Measurements from ENCODE around the gene GRB10. TPM values are rescaled to one million over a fixed set of nuclear protein-coding genes. Genes with fewer than 3 reads are reported as not detected.

Gene GRB10
- total and polyA plus RNA-seq, 4 donors, result 10.7 to 53.1 (median 17.5) TPM

GRCh38 chr7:50621973-50622490 lies 160.7 kb downstream of the GRB10 start (continued):
- TF ChIP-seq TAF1 (conservative IDR thresholded peaks at IDR 0.05) (no peak), SP1 (IDR thresholded peaks at IDR 0.05) (no peak)

GRCh38 chr7:50621206-50621605 lies 161.5 kb downstream of the GRB10 start:
- DNase-seq (ENCODE audit: low spot score), result no peak
- Histone ChIP-seq H3K4me1 (ENCODE audit: control insufficient read depth in 4 of 4, insufficient read depth in 4 of 4, low read length in 3 of 4) (peaks cover 7 to 27% (median 12%) of the 10 kb centered on the region in 4 donors), H3K27me3 (ENCODE audit: control insufficient read depth in 4 of 4, insufficient read depth in 4 of 4, low read length in 3 of 4) (no peaks in the 10 kb centered on the region), H3K4me3 (ENCODE audit: low read depth in 1 of 3, low read length in 3 of 3) (no peak overlapping the region), H3K9ac (ENCODE audit: low read depth in 1 of 2, low read length in 2 of 2) (no peak overlapping the region), H3K27ac (ENCODE audit: low read depth in 1 of 2, low read length in 2 of 2) (no peak overlapping the region), H3K9me3 (ENCODE audit: control insufficient read depth in 4 of 4, low read length in 3 of 4) (no peaks in the 10 kb centered on the region), H3K36me3 (ENCODE audit: control insufficient read depth in 4 of 4, insufficient read depth in 3 of 4, low read depth in 1 of 4, low read length in 3 of 4) (peaks cover 2 to 9% (median 4%) of the 10 kb centered on the region in 4 donors)
- TF ChIP-seq RAD21 (IDR thresholded peaks at IDR 0.05), result no peak
- TF ChIP-seq GABPA (IDR thresholded peaks at IDR 0.05 in 1 of 2, conservative IDR thresholded peaks at IDR 0.05 in 1 of 2), result no peak
- no peak for TF ChIP-seq TAF1 (conservative IDR thresholded peaks at IDR 0.05)
- no peak for TF ChIP-seq ATF3 (IDR thresholded peaks at IDR 0.05)
- TF ChIP-seq FOXA2 (IDR thresholded peaks at IDR 0.05), result no peak
- TF ChIP-seq SP1 (IDR thresholded peaks at IDR 0.05), result no peak
- TF ChIP-seq HNF4G (IDR thresholded peaks at IDR 0.05), result no peak
- 83% methylated on average over 8 of the region's 8 CpGs for WGBS

- Histone ChIP-seq H3K9me3 (ENCODE audit: control insufficient read depth in 4 of 4, low read length in 3 of 4) (no peaks in the 10 kb centered on the region), H3K4me3 (ENCODE audit: low read depth in 1 of 3, low read length in 3 of 3) (no peak overlapping the region), H3K4me1 (ENCODE audit: control insufficient read depth in 4 of 4, insufficient read depth in 4 of 4, low read length in 3 of 4) (peaks cover 7 to 33% (median 19%) of the 10 kb centered on the region in 4 donors), H3K27ac (ENCODE audit: low read depth in 1 of 2, low read length in 2 of 2) (no peak overlapping the region), H3K36me3 (ENCODE audit: control insufficient read depth in 4 of 4, insufficient read depth in 3 of 4, low read depth in 1 of 4, low read length in 3 of 4) (peaks cover 0 to 4% (median 2%) of the 10 kb centered on the region in 4 donors), H3K9ac (ENCODE audit: low read depth in 1 of 2, low read length in 2 of 2) (no peak overlapping the region), H3K27me3 (ENCODE audit: control insufficient read depth in 4 of 4, insufficient read depth in 4 of 4, low read length in 3 of 4) (no peaks in the 10 kb centered on the region)
- TF ChIP-seq EGR1 (IDR thresholded peaks at IDR 0.05; ENCODE audit: low read depth in 2 of 2), result no peak
- TF ChIP-seq CTCF (IDR thresholded peaks at IDR 0.05; ENCODE audit: low read depth, low read length, missing input control), result no peak
- TF ChIP-seq ZBTB33 (IDR thresholded peaks at IDR 0.05), result no peak
- no peak for TF ChIP-seq GABPA (IDR thresholded peaks at IDR 0.05 in 1 of 2, conservative IDR thresholded peaks at IDR 0.05 in 1 of 2)
- no peak for TF ChIP-seq FOXA1 (IDR thresholded peaks at IDR 0.05)
- no peak for TF ChIP-seq YY1 (IDR thresholded peaks at IDR 0.05)
- TF ChIP-seq TAF1 (conservative IDR thresholded peaks at IDR 0.05), result no peak
- no peak for TF ChIP-seq HNF4G (IDR thresholded peaks at IDR 0.05)
- no peak for TF ChIP-seq HNF4A (conservative IDR thresholded peaks at IDR 0.05)
- no peak for TF ChIP-seq JUND (IDR thresholded peaks at IDR 0.05)
- no peak for TF ChIP-seq RAD21 (IDR thresholded peaks at IDR 0.05)
- TF ChIP-seq RXRA (IDR thresholded peaks at IDR 0.05), result no peak
- no peak for TF ChIP-seq NR2F2 (IDR thresholded peaks at IDR 0.05)
- no peak for TF ChIP-seq MAX (IDR thresholded peaks at IDR 0.05)
- DNase-seq (ENCODE audit: low spot score), result no peak
- 70% methylated on average over 11 of the region's 11 CpGs for WGBS
Measured at GRCh38 chr7:50620433-50620832, 162.3 kb downstream of the GRB10 start.
